Ishikawa (cell line): Measurements from ENCODE around the gene NCK2.

Experiments used
- CEBPB ChIP-seq: IDR thresholded peaks from 2 replicates; pipeline ENCODE4 v1.6.1; 2012
- CREB1 ChIP-seq: IDR thresholded peaks from 2 replicates; pipeline ENCODE4 v1.6.1; 2012; ENCODE audit warnings: low read depth
- EGR1 ChIP-seq: IDR thresholded peaks from 2 replicates; pipeline ENCODE4 v1.6.1; 2012
- EP300 ChIP-seq: IDR thresholded peaks from 2 replicates; pipeline ENCODE4 v1.6.1; 2012; ENCODE audit warnings: borderline replicate concordance
- FOXM1 ChIP-seq: IDR thresholded peaks from 2 replicates; pipeline ENCODE4 v1.6.1; 2012; ENCODE audit warnings: low read depth, borderline replicate concordance
- MAX ChIP-seq: IDR thresholded peaks from 2 replicates; pipeline ENCODE4 v1.6.1; 2012
- NFIC ChIP-seq: IDR thresholded peaks from 2 replicates; pipeline ENCODE4 v1.6.1; 2012
- RAD21 ChIP-seq: IDR thresholded peaks from 2 replicates; pipeline ENCODE4 v1.6.1; 2012; ENCODE audit warnings: low read depth
- REST ChIP-seq: IDR thresholded peaks from 2 replicates; pipeline ENCODE4 v1.6.1; 2012; ENCODE audit warnings: low read depth, mild to moderate bottlenecking
- TAF1 ChIP-seq: IDR thresholded peaks from 2 replicates; pipeline ENCODE4 v1.6.1; 2012; ENCODE audit warnings: low read depth, mild to moderate bottlenecking
- TCF12 ChIP-seq: IDR thresholded peaks from 2 replicates; pipeline ENCODE4 v1.6.1; 2012; ENCODE audit warnings: low read depth
- TEAD4 ChIP-seq: IDR thresholded peaks from 2 replicates; pipeline ENCODE4 v1.6.1; 2012
- USF1 ChIP-seq: IDR thresholded peaks from 2 replicates; pipeline ENCODE4 v1.6.1; 2012
- YY1 ChIP-seq: IDR thresholded peaks from 2 replicates; pipeline ENCODE4 v1.6.1; 2012; ENCODE audit warnings: low read depth
- ZBTB7A ChIP-seq: IDR thresholded peaks from 2 replicates; pipeline ENCODE4 v1.6.1; 2012; ENCODE audit warnings: low read depth

NCK2 gene

GRCh38 chr2:105749583-105750400 is 5.1 kb downstream of the NCK2 start:
- no peak for TF ChIP-seq TCF12
- TF ChIP-seq TAF1: no peak
- TF ChIP-seq YY1: no peak
- TF ChIP-seq FOXM1: no peak
- no peak for TF ChIP-seq EGR1
- TF ChIP-seq ZBTB7A: no peak
- TF ChIP-seq MAX: no peak
- no peak for TF ChIP-seq REST
- no peak for TF ChIP-seq TEAD4
- no peak for TF ChIP-seq CEBPB
- no peak for TF ChIP-seq RAD21
- no peak for TF ChIP-seq USF1
- no peak for TF ChIP-seq CREB1
- no peak for TF ChIP-seq EP300
- no peak for TF ChIP-seq NFIC

GRCh38 chr2:105750735-105751134 is 6.0 kb downstream of the NCK2 start:
- no peak for TF ChIP-seq TAF1
- TF ChIP-seq ZBTB7A: no peak
- no peak for TF ChIP-seq REST
- TF ChIP-seq EP300: no peak
- TF ChIP-seq EGR1: no peak
- TF ChIP-seq RAD21: no peak
- no peak for TF ChIP-seq NFIC
- TF ChIP-seq TCF12: no peak
- no peak for TF ChIP-seq CEBPB
- TF ChIP-seq FOXM1: no peak
- TF ChIP-seq MAX: no peak
- no peak for TF ChIP-seq CREB1
- no peak for TF ChIP-seq YY1
- TF ChIP-seq USF1: no peak
- no peak for TF ChIP-seq TEAD4

DNA sequence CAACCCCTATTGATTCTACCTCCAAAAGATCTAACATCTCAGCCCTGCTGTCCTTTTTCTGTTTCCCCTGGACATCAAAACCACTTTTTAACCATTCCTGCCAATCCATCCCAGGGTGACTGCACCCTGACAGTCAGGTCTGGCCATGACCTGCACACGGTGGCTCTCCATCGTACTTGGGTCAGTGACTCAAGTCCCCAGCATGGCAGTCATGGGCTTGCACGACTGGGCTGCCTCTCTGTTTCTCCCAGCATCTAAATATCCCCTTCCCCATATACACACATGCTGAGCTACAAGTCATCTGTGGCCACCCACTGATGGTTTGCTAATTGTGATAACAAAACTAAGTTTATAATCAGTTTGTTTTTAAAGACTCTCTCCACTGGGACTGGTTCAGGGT is 6.6 kb downstream of the NCK2 start:
- TF ChIP-seq REST: no peak
- no peak for TF ChIP-seq CREB1
- no peak for TF ChIP-seq MAX
- TF ChIP-seq YY1: no peak
- no peak for TF ChIP-seq EP300
- TF ChIP-seq TCF12: no peak
- no peak for TF ChIP-seq USF1
